NCI-H2029 treated with DMSO at 0.1 percent for 48 hours (cell line): ENCODE data around the gene ECM1.
A peak's percentile ranks its signal among the peaks of the same experiment; 100 is the strongest.

Source experiments
- DNase-seq: peaks from one replicate; lab custom pipeline; 2025; lab: John Stamatoyannopoulos, UW

Gene ECM1

DNA sequence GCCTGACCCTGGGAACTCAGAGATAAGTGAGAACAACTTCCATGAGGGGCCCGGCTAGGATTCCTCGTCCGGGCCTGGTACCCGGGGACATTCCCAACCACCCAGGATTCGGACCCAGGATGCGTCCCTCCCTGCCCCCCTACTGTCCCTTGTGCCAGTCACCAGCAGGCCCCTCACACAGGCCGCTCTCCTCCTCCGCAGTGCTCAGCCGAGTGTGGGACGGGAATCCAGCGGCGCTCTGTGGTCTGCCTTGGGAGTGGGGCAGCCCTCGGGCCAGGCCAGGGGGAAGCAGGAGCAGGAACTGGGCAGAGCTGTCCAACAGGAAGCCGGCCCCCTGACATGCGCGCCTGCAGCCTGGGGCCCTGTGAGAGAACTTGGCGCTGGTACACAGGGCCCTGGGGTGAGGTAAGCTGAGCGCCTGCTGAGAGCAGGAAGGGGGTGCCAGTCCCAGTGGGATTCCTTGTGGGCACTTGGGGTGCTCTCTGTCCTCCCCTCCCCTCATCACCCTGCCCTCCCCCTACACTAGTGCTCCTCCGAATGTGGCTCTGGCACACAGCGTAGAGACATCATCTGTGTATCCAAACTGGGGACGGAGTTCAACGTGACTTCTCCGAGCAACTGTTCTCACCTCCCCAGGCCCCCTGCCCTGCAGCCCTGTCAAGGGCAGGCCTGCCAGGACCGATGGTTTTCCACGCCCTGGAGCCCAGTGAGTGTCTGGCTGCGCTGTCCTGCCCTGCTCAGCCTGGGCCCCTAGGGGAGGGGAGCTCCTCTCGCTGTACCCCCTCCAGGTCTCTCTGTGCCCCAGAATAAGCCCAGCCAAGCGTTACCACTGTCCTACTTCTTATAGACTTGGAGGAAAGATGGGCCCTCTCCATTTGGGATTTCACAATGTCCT, 51.1 kb downstream of the ECM1 start:
- DNase-seq = no peak

- no peak for DNase-seq
Observed at GRCh38 chr1:150559656-150560010, 51.7 kb downstream of the ECM1 start.

DNA sequence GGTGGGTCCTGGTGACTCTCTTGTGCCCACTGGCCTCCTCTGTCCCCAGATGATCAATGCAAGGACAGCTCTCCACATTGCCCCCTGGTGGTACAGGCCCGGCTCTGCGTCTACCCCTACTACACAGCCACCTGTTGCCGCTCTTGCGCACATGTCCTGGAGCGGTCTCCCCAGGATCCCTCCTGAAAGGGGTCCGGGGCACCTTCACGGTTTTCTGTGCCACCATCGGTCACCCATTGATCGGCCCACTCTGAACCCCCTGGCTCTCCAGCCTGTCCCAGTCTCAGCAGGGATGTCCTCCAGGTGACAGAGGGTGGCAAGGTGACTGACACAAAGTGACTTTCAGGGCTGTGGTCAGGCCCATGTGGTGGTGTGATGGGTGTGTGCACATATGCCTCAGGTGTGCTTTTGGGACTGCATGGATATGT, 52.1 kb downstream of the ECM1 start:
- DNase-seq = peak; percentile 33

DNA sequence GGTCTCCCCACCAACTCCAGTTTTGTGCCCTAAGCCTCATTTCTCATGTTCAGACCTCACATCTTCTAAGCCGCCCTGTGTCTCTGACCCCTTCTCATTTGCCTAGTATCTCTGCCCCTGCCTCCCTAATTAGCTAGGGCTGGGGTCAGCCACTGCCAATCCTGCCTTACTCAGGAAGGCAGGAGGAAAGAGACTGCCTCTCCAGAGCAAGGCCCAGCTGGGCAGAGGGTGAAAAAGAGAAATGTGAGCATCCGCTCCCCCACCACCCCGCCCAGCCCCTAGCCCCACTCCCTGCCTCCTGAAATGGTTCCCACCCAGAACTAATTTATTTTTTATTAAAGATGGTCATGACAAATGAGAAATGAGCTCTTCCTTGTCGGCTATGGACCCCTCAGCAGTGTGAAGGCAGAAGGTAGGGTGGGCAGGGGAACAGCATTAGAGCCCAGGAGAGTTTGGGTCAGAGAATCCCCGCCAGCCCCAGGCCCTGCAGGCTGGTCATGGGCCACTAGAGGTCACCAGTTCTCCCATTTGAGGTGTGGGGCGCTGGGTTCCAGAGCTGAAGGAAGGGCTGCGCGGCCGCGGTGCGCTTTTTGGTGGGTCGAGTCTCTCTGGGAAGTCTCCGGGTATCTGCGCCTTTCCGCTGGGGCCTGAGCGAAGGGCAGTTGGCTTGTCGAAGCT, 52.8 kb downstream of the ECM1 start:
- peak; percentile 86 for DNase-seq

DNA sequence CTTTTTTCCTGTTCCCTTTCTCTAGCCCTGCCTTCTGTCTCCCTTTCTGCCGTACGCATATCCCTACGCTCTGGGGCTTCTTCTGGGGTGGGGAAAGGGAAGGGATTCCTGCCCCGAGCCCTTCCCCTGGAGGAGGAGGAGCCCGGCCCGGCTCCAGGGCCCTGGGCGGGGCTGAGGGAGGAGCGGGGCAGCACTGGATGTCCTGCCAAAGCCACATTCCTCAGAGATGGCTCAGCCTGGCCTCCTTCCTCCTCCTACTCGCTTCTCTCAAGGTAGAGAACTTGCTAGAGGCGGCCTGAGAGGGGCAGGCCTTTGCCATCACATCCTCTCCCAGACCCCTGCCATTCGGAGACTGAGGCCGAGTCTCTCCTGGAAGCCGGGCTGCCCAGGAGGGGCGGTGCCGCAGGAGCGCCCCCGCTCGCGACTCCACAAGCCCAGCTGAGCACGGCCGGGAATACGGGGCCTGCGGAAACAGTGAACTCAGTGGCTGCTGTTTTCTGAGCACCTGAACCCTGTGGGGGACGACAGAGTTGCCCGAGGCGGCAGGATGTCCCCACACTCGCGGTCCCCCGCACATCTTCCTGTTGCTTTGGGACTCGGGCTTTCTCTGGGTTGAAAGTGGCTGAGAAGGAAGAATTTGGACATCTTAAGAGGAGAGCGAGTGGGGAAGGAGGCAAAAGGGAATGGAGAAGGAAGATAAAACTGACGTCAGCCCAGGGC, 53.5 kb downstream of the ECM1 start:
- peak; percentile 86 for DNase-seq

DNA sequence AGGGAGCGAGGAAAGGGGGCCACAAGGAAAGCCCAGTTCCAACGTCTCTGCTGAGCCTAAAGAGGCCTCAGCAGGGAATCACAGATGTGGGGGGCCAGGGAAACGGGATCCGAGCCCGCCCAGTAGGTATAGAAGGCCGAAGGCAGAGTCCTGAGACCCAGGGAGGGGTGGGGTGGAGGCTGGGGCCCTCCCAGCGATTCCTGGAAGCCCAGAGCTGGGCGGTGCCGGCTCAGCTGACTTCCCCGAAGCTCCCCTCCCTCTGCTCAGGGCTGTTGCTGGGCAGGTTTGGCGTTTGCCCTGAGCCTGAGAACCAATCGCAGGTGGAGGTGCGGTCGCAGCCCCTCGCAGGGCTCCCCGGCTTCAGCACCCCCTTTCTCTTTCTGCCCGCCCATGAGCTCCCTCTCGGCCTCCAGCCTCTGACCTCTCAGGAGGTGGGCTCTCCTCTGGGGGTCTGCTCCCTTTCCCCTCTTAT, 54.1 kb downstream of the ECM1 start:
- DNase-seq = peak; percentile 44

DNA sequence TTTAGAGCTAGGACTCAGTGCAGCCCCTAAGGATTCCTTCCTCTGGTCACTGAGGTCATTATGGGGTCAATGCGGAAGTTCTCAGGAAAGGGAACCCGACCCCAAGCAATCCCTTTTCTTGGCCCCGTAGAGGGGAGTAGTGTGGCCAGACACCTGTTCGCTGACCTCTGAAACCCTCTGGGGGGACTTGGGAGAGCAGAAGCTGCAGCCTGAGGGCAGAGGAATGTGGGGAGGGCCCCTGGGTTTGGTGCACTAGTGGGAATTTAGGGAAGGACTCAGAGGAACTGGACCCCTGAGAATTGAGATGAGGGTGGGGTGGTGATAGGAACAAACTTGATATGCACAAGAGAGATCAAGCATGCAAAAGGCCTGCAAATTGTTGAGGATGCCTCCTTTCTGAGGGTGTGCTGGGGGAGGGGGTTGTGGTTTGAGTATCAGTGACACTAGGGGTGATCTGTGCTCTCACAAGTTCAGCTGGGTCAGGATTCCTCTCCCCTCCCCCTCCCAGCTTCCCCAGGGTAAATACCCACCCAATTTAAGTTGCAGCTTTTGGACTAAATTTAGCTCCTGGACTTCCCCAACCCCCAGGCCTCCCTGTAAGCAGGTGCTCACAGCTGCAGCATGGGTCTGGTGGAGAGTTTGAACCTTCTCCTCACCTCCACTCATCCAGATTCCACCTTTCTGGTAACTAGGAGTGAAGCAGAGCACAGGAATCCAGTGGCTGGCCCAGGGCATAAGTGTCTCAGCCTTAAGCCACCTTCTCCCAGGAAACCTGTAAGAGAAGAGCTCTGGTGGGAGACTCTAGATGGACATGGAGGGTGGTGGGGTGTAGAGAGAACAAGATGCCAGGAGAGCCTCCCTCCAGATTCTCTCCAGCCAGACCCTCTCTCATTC, 54.8 kb downstream of the ECM1 start:
- DNase-seq = no peak
